HG03575 (cell line): ENCODE data around the gene CLK3.

ENCODE experiments used
- ATAC-seq: cut with Tn5 transposase; IDR thresholded peaks from one replicate; pipeline ENCODE4 v1.9.1; 2021; ENCODE audit not compliant: unreplicated experiment, insufficient number of reproducible peaks, low FRiP score; ENCODE audit errors: extremely low read depth

CLK3 gene

DNA sequence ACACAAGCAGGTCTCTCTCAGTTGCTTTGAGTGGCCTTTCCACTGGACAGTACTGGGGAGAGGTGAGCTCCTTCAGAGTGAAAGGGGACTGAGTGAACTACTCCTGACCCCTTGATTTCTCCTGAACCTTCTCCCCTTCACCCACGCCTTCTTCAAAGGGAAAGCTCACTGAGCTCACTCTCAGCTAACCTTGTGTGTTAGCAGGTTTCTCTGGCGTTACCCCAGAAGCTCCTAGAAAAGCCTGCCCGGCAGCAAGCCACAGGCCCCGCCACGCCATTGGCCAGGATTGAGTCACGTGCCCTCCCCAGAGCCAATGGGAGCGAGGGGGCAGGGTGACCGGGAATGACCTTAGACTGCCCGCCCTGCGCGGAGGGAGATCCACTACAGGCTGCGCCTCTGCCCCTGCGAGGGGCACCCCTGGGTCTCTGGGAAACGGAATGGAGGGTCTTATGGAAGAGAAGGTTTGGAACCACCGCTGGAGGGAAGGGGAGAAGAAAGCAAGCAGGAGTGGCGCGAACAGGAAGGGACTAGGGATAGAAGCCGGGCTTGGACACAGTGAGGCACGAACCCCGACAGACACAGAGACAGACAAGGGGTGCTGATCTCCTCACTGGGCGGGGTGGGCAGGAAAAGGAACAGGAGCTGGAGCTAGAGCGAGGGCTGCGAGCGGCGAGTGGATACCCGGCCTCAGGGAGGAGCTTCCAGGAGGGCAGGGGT, 17.4 kb upstream of the CLK3 start:
- ATAC-seq, result peak; percentile 44

DNA sequence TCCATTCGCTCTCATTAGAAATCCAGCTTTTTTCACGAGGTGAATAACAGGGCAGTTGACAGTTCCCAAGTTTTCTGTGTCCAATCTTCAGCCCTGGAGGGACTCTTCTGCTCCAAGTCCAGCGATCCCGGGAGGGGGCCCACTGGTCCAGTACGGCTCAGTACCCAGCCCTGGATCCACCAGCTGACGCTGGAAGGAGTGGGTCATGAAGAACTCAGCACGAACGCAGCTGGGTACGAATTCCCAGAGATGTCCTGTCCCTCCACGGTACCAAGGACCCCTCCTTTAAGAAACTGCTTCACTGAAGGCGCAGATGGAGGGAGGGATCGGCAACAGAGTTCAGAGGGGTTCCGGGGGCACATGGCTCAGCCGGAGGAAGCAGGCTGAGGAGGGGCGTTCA, 16.5 kb upstream of the CLK3 start:
- no peak for ATAC-seq

DNA sequence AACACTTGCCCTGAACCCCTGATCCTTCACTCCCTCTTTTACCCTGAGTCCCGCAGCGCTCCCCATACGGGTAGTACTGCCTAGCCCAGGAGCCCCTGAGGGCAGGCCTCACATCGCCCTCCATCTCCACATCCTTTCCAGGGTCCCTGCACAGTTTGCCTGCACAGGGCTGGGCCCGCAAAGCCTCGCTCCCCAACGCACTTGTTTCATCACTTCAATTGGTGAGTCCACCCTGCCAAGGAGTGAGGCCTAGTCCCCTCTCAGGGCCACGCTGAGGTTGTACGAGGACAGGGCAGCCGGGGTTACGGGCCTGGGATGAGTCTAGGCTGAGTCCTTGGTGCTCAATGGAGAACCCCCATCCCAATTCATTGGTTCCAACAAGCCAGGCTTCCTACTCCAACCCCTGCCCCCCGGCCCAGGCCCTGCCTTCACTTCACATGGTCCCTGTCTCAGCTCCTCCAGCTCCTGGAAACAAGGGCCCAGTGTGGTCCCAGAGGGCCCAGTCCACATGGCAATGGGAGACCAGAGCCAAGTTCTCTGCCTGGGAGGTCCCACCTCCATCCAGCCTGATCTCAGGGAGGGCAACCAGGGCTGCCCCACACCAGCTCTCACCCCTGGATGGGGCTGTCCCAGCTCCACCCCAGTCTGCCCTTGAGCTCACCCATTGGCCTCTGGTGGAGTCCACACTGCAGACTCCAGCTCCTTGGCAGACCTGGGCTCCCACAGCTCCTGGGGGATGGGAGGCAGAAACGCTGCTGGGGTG, 12.4 kb upstream of the CLK3 start:
- no peak for ATAC-seq

DNA sequence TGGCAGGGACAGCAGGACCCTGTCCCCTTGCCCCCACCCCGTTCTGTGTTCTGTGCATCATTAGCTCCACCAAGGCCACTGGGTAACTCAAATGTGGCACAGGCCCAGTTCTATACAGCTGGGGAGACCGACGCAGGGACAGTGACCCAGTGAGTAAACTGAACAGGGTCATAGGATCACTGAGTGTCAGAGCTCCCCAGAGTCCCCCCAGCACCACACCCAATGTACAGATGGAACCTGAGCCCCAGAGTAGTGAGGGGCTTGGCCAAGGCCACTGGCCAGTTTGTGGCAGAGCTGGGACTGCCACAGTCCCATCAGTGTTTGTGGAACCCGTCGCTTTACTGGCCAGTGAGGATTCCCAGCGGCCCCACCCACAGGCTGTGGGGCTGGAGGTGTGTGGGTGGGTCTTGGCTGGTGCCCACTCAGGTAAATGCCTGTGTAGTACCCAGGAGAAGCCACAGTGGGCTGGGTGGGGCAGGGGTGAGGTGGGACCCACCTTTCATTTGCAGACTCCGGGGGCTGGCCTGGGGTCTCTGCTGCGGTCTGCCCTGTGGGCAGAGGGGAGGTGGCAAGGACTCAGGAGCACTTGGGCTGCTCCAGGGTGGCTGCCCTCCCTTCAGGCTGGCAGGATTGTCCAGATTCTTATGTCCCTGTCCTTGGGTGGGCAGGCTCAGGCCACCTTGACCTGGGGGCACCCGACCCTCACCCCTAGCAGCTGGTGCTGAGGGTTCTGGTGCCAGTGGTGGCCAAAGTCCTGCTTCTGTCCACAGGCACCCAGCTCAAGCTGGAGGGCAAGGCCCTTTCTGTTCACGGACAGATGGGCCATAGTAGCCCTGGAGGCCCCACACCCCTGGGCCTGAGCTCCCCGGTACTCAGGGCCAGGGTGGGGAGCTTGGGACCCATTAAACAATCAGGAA, 11.6 kb upstream of the CLK3 start:
- ATAC-seq, result no peak

DNA sequence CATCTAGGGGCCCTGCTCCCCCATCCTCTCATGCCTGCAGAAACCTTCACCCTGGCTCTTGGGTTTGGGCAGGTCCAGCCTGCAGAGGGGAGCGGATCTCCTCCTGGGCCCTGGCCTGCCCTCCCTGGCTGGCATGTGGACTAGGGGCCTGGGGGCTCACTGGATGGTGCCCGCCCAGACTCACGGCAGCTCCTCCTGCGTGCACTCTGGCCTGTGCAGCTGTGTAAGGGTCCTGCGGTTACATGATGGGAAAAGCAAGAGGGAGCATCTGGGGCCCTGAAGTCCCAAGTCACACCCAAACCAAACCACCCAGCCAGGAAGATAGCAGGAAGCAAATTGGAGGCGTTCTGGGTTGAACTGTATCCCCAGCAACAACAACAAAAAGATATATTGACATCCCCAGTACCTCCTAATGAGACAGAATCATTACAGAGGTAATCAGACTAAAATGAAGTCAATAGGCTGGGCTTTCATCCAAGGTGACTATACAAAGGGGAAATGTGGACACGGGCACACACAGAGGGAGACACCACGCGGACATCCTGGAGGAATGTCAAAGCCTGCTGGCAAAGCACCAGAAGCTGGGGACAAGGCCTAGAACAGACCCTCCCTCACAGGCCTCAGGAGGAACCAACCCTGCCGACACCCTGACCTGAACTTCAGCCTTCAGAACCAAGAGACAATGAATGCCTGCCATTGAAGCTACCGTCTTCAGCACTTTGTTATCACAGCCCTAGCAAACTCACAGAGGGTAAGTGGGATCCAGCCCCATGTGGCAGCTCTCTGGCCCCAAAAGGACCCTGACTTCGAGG, 10.4 kb upstream of the CLK3 start:
- no peak for ATAC-seq

DNA sequence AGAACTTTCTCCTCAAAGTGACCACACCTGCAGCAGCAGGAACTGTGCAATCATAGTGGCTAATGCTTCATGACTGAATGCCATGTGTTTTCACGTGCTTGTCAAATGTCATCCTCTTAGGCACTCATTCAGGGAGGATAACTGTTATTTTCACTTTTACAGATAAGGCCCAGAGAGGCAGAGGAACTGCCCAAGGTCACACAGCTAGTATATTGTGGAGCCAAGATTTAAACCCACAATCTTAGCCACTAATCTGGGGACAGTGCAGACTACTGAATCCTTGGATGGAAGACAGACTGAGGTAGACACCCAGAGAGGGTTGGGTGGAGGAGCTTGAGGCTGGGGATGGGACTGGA, 9.9 kb upstream of the CLK3 start:
- no peak for ATAC-seq

DNA sequence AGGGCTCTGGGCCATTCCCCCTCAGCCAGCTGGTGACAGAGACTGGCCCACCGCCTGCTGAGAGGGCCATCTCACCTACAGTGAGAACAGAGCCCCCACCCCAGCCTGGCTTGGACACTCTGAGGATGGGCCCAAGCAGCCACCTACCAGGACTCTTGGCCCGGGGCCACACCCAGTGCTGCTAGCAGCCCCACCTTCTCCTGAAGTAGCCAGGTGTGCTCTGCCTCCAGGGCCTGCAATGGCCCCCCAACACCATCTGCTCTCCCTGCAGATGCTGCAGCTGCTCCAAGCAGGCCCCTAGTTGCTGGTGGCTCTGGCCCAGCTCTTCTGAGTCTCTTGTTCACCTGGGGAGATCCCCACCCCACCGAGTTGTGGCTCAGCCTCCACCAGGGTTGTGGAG, 6.8 kb upstream of the CLK3 start:
- no peak for ATAC-seq

DNA sequence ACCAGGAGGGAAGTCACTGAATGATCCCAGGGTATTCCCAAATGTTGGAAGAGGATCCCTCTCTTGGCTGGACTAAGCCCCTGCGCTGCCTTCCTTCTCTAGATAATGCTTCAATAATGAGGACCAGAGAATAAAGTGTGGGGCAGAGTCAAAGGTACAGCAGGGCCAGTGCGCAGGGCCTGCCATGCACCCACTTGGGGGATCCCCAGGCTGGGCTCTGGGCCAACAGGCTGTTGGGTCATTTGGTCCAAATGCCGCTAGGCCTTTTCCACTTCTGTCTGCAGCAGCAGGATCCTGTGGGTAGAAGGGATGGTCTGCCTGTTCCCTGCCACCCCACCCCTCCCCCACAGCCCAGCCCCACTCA, 5.7 kb upstream of the CLK3 start:
- ATAC-seq, result no peak

DNA sequence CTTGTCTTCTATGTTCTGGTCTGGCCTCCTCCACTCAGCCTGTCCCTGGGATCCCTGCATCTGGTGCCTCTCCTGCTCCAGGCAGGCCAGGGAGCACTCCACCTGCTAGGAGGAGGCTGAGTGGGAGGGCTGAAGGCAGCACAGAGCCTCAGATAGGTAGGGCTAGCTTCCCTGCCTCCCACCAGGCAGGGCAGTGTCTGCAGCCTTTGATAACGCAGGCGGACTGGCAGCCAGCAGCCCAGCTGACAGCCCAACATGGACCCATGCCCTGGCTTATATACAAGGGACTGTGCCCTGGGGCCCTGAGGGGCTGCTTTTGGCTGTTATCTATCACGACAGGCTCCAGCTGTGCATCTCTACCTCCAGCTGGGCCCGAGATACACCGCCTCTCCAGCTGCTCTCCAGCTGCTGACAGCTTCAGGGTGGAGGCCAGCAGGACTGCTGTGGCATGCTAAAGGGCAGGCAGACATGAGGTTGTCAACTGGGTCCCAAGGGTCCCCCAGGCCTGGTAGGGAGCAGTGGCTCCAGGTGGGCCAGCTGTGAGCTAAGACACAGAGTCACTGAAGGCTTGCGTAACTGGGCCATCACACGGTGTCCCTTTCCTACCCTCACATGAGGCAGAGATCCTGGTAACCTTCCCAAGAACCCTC, 5.2 kb upstream of the CLK3 start:
- ATAC-seq, result no peak

DNA sequence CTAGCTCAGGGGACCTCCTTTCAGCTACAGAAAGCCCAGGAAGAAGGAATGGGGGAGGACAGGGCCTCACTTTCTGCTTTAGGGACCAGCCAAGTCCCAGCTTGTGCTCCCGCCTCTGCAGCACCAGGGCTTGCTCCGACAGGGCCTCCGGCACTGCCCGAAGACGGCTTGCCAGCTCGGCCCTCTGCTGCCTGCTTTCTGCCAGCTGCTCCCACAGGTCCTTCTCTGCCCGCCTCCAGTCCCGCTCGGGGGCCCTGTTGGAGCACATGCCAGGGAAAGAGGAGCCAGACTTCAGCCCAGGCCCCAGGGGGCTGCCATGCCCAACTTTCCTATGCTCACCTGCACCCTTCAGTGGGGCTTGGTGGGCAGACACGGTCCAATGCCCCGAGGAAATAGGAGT, 4.3 kb upstream of the CLK3 start:
- ATAC-seq, result no peak

DNA sequence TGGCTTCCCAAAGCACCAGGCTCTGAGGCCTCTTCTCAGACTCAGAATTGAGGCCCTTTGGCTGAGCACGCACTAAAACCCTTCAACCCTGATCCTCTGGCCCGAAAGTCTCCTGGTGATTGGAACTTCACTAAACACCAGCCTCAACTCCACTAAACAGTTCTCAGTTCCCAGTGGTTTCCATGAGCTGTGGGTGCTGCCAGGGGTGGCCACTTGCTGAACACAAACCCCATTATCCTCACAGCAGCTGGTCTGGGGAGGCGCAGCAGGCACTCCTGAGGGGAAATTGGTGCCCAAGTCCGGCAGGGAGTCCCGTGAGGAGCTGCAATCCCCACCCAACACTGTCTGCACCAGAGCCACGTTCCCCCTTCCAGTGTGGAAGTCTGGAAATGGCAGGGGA, 3.8 kb upstream of the CLK3 start:
- ATAC-seq, result no peak

DNA sequence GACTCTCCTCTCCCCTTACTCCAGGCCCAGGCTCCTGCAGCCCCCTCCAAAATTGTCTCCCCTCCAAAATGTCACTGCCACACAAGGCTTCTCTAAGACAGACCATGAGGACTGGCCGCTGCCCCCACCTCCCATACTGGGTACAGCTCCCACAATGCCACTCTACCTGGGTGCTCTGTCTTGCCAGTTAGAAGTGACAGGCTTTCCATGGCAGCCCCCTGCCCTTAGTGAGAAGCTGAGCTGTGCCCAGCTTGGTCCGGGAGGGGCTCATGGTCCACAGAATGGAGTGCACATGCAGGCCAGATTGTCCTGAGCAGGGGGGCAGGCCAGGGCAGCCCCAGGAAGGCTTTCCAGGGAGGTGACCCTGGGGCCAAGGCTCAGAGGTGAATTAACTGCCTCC, 3.0 kb upstream of the CLK3 start:
- ATAC-seq, result no peak

DNA sequence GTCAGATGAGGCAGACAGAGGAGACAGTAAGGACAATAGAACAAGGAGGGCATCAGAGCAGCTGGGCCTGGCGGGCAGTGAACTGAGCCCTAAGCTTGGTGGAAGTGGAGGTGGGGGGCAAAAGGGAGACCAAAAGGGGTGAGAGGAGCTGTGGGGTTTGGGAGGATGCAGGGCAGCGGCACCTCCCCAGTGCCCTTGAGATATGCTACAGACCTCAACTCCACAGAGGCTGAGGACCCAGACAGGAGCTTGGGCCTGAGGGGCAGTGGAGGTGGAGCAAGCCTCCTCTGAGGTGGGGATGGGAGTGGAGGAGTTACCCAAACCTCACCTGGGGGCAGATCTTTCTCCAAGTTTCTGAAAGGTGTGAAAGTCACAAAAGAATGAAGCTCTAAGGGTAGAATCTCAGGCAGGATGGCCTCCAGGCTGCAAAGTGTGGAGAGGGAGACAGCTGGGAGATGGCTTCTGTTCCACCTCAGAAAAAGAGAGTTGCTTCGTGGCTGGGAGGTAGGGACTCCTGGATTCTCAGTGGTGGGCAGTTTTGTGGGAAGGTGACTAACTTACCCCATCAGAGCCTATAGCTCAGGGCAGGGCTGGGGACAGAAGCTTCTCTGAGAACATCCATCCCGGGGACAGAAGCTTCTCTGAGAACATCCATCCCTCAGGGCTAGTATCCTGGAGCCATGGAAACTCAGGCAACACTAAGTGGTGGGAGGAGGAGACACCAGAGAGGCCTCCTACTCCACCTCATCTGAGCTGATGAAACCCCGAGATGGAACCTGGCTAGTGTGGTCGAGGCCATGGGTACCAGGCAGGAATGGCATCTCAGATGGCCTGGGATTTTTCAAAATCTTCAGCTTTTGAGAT, 2.3 kb upstream of the CLK3 start:
- ATAC-seq, result no peak

DNA sequence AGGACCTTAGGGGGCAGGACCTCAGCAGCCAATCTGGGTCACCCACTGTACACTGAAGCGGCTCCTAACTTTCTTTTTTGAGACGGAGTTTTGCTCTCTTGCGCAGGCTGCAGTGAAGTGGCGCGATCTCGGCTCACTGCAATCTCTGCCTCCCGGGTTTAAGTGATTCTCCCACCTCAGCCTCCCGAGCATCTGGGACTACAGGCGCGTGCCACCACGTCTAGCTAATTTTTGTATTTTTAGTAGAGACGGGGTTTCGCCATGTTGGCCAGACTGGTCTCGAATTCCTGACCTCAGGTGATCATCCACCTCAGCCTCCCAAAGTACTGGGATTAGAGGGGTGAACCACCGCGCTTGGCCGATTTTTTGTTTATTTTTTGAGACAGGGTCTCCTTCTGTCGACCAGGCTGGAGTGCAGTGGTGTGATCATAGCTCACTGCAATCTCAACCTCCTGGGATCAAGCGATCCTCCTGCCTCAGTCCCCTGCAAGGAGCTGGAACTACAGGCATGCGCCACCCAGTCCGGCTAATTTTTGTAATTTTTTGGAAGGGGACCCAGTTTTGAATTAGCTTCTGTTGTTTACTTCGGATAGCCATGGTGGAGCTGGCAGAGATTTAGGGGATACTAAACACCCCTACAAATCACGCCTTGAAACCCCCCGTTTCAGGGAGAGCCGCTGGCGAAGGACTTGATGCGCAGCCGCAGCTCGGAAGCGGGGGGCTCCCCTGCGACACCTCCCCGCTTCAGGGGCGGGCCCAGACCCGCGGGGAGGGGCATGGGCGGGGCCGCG, 1.5 kb upstream of the CLK3 start:
- no peak for ATAC-seq

DNA sequence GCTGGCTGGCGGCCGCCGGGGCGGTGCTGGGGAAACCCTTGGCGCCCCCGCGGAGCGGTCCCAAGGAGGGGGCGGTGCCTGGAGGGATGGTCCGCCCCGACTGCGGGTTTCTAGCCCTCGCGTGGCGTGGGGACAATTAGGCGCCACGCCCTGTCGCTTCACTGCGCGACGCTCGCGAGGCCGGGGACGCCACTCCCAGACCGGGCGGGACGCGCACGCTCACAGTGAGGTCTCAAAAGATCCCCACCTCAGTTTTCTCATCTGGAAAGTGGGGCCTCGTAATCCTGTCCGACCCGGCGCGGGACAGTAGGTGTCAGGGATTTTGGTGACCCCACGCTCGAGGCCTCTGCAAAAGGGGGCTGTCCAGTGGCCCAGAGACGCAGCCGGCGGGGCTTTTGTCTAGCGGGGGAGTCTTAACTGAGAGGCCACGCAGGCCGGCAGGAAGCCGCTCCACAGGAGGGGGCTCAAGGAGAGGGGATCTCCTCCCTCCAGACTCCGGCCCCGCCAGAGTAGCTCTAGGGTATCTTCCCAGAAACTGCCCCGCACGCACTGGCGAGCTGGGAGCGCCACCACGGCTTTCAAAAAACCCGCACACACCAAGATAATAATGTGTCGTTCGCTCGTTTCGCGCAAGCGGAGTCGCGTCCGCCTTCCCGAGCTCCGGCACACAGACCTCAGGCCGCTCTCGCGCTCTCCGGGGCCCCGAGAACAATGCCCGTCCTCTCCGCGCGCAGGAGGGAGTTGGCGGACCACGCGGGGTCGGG, 710 bp upstream of the CLK3 start:
- no peak for ATAC-seq

DNA sequence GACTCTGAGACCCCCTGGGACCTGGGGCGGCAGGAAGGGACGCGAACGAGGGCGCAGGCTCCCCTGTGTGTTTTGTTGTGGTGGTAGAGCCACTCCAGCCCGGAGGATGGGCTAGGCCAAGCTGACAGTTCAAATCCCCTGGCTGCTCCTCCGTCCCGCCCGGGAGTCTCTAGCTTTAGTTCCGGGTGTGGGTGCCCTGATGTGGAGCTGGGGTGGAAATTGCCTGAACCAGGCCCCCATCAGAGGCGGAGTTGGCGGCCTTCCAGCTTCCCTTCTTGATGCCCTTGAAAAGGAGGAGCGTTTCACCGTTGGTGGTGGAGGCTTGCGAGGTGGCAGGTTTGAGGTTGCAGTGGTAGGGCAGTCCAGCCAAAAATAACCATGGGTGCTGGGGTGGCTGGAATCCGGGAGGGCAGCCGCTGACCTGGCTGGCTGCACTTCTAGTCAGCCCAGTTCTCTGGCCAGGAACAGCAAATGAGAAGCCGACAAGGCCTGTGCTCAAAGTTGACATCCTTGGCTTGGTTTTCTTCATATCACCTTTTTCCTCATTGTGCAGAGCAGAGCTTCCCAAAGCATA, 817 bp downstream of the CLK3 start:
- ATAC-seq, result no peak
